Cardiac muscle cell (in vitro differentiated cells and primary cell): ENCODE measurements around the gene ZDHHC17. TPM values are rescaled to one million over a fixed set of nuclear protein-coding genes. Genes with fewer than 3 reads are reported as not detected.

Experiments used
- DNase-seq, 2 donors: peaks; one replicate each; pipeline versions ENCODE4 v3.0.0 to v3.0.0-alpha.2; 2010 to 2017; ENCODE audit warnings: low read depth in 1 of 2, low spot score in 1 of 2
- H3K27ac ChIP-seq: fragments of 200-600 bp; sonication (generic); 2 replicates; pipeline ENCODE4 v1.5.1; 2016
- H3K27me3 ChIP-seq: fragments of 200-600 bp; sonication (generic); 2 replicates; pipeline ENCODE4 v1.6.0; 2016; ENCODE audit warnings: control low read depth
- H3K36me3 ChIP-seq: fragments of 200-600 bp; sonication (generic); 2 replicates; pipeline ENCODE4 v1.5.1; 2016; ENCODE audit warnings: control low read depth
- H3K4me1 ChIP-seq: fragments of 200-600 bp; sonication (generic); 2 replicates; pipeline ENCODE4 v1.8.1; 2017; ENCODE audit warnings: low read depth, mild to moderate bottlenecking, mixed run types
- H3K4me3 ChIP-seq: fragments of 200-600 bp; sonication (generic); 2 replicates; pipeline ENCODE4 v1.5.1; 2016; ENCODE audit warnings: mild to moderate bottlenecking
- H3K9me3 ChIP-seq: fragments of 200-600 bp; sonication (generic); 2 replicates; pipeline ENCODE4 v1.5.1; 2017; ENCODE audit warnings: low read depth, mild to moderate bottlenecking, control low read depth
- CTCF ChIP-seq: IDR thresholded peaks from 2 replicates; pipeline ENCODE4 v1.5.1; 2012; ENCODE audit warnings: low read depth, mild to moderate bottlenecking, low read length
- polyA plus RNA-seq: library from polyadenylated mRNA; unstranded; fragments of >200 nt; fragmentation: Nextera tagmentation; extraction: Ambion mirVana; gene quantifications from 2 replicates; pipeline ENCODE4 v1.2.1, GENCODE V29; 2016
- total RNA-seq: library from RNA; depleted of rRNA; stranded (reverse); fragments of >200 nt; gene quantifications from 2 replicates; pipeline ENCODE4 v1.2.3, GENCODE V29; 2016

Gene ZDHHC17
- total and polyA plus RNA-seq, 2 experiments from 2014 or later: 21.1 to 29.5 TPM

GRCh38 chr12:76755829-76756379 lies 8.0 kb upstream of the ZDHHC17 start:
- H3K4me3 ChIP-seq: no peak overlapping the region
- H3K36me3 ChIP-seq: no peaks in the 10 kb centered on the region
- H3K9me3 ChIP-seq: no peaks in the 10 kb centered on the region
- no peaks in the 10 kb centered on the region for H3K27me3 ChIP-seq
- DNase-seq: no peak
- H3K4me1 ChIP-seq: no peaks in the 10 kb centered on the region
- TF ChIP-seq CTCF: no peak
- no peak overlapping the region for H3K27ac ChIP-seq

- no peak for TF ChIP-seq CTCF
- Histone ChIP-seq H3K27ac (no peak overlapping the region), H3K36me3 (no peaks in the 10 kb centered on the region), H3K4me1 (no peaks in the 10 kb centered on the region), H3K9me3 (no peaks in the 10 kb centered on the region), H3K27me3 (no peaks in the 10 kb centered on the region), H3K4me3 (no peak overlapping the region)
- DNase-seq: no peak
Observed at GRCh38 chr12:76757694-76758093, 6.2 kb upstream of the ZDHHC17 start.

GRCh38 chr12:76762601-76762980 lies 1.3 kb upstream of the ZDHHC17 start:
- Histone ChIP-seq H3K4me1 (peaks cover 4% of the 10 kb centered on the region), H3K4me3 (peak overlapping the region; percentile 77), H3K27ac (peak overlapping the region; percentile 29), H3K36me3 (no peaks in the 10 kb centered on the region), H3K9me3 (no peaks in the 10 kb centered on the region), H3K27me3 (no peaks in the 10 kb centered on the region)
- no peak for TF ChIP-seq CTCF
- peak; percentile 10 to 36 for DNase-seq

- peak overlapping the region; percentile 77 for H3K4me3 ChIP-seq
- TF ChIP-seq CTCF: no peak
- H3K27ac ChIP-seq: peak overlapping the region; percentile 99
- H3K27me3 ChIP-seq: no peaks in the 10 kb centered on the region
- H3K4me1 ChIP-seq: peaks cover 4% of the 10 kb centered on the region
- H3K9me3 ChIP-seq: no peaks in the 10 kb centered on the region
- DNase-seq: peak; percentile 8 to 19
- H3K36me3 ChIP-seq: no peaks in the 10 kb centered on the region
Observed at GRCh38 chr12:76764856-76765255, 941 bp downstream of the ZDHHC17 start.

- no peak for DNase-seq
- Histone ChIP-seq H3K4me3 (no peak overlapping the region), H3K9me3 (no peaks in the 10 kb centered on the region), H3K27me3 (no peaks in the 10 kb centered on the region), H3K36me3 (no peaks in the 10 kb centered on the region), H3K27ac (peak overlapping the region; percentile 99), H3K4me1 (peaks cover 4% of the 10 kb centered on the region)
- no peak for TF ChIP-seq CTCF
Observed at GRCh38 chr12:76765598-76765997, 1.7 kb downstream of the ZDHHC17 start.
